Skeletal muscle cell (primary cell): Measurements from ENCODE around the gene GTF2F2.
"Not testable (repeated sequence)": the region's sequence is repeated elsewhere in the genome, so short reads cannot be mapped to it uniquely, and the experiment has no call there.

Experiments
- DNase-seq: peaks from one replicate; pipeline ENCODE4 v3.0.0-alpha.2; 2010; ENCODE audit warnings: low read depth
- H3K4me3 ChIP-seq: 2 replicates; pipeline ENCODE4 v1.5.1; 2011; ENCODE audit warnings: low read depth, mild to moderate bottlenecking, control low read depth, low read length, moderate library complexity

Gene GTF2F2

DNA sequence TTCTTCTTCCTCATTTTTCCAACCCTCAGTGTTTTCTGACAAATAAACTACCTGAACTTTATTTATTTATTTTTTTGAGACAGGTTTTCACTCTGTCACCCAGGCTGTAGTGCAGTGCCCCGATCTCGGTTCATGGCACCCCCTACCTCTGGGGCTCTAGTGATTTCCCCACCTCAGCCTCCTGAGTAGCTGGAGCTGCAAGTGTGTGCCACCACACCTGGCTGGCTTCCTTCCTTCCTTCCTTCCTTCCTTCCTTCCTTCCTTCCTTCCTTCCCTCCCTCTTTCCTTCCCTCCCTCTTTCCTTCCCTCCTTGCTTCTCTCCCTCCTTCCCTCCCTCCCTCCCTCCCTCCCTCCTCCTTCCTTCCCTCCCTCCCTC is 48.2 kb downstream of the GTF2F2 start:
- DNase-seq: no peak

DNA sequence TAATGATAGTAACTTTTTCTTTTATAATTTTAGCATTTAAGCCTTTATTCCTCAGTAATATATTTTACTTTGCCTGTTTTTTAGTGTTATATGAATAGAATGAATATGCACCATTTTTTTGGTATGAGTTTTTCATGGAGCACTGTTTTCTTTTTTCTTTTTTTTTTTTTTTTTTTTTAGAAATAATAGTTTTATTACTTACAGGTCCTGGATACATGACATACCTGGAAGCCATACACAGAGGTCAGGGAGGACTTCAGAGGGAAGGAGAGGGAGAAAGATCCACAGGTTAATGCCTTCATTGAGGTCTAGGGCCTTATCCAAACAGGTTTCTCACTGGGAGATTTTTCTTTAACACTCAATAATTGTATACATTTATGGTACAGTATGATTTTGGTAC is 54.2 kb downstream of the GTF2F2 start:
- no peak for DNase-seq
- H3K4me3 ChIP-seq: no peak overlapping the region

More for the DNA sequence above, 48.2 kb downstream of the GTF2F2 start:
- no peak overlapping the region for H3K4me3 ChIP-seq

DNA sequence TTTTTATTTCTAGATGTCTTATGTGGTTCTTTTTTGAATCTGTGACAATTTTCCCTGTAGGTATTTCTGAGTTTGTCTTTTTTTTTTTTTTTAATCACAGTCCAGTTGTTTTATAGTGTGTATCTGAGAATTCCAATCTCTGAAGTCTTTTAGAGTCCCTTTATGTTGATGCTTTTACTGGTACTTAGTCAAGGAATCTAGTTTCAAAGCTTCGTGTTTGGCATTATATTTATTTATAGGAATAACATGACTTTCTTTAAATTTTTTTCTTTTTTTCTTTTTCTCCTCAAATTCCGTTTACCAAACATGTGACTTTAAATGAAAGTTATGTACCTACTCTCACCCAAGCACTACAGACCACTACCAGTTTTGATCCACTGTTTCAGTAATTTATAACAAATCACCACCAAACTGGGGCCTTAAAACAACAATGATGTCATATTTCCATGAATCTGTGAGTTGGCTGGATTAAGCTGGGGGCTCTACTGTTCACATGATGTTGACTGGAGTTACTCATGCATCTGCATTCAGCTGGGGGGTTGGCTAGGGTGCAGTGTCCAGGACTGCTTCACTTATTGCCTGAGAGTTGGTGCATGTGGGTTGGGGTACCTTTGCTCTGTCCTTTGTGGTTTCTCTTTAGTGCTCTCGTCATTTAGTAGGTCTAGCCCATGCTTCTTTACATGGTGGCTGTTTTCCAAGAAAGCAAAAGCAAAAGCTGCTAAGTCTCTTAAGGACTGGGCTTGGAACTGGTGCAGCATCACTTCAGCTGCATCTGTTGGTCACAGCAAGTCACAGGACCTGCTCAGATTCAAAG is 58.2 kb downstream of the GTF2F2 start:
- H3K4me3 ChIP-seq: peak overlapping the region; percentile 6
- peak; percentile 86 for DNase-seq

DNA sequence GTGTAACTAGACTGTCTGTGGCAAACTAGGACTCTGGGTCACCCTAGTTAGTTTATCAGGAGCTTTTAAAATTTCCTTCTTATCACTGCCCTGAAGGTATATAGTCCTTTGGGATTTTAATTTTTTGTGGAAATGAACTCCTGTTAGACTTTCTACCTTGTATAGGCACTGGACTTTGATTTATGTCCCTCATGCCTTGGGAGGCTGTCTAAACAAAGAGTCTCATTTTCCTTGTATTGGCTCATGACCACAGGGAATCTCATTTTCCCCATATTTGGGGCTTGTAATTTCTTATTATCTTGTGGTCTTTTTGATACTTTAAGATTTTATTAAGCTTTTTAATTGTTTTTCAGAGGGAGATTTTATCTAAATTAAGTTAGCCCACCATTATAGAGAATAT is 59.1 kb downstream of the GTF2F2 start:
- DNase-seq: no peak

DNA sequence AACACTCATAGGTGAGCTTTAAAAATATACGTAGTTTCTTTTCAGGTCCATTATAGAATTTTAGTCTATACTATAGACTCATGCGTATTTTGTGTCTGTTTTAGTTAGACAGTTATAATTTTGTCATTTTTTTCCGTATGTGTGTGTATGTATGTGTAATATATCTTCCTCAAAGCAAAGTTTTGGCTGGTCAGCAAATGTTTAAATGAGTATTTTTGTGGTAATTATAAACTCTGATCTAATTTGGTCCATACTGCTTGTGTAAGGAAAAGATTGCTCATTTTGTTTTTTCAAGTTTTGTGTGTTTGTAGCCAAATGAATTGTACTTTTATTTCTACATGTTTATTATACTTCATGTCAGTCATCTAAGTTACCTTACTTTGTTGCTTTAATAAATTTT is 60.0 kb downstream of the GTF2F2 start:
- no peak for DNase-seq
- no peak overlapping the region for H3K4me3 ChIP-seq

More for the DNA sequence above, 59.1 kb downstream of the GTF2F2 start:
- H3K4me3 ChIP-seq: no peak overlapping the region

DNA sequence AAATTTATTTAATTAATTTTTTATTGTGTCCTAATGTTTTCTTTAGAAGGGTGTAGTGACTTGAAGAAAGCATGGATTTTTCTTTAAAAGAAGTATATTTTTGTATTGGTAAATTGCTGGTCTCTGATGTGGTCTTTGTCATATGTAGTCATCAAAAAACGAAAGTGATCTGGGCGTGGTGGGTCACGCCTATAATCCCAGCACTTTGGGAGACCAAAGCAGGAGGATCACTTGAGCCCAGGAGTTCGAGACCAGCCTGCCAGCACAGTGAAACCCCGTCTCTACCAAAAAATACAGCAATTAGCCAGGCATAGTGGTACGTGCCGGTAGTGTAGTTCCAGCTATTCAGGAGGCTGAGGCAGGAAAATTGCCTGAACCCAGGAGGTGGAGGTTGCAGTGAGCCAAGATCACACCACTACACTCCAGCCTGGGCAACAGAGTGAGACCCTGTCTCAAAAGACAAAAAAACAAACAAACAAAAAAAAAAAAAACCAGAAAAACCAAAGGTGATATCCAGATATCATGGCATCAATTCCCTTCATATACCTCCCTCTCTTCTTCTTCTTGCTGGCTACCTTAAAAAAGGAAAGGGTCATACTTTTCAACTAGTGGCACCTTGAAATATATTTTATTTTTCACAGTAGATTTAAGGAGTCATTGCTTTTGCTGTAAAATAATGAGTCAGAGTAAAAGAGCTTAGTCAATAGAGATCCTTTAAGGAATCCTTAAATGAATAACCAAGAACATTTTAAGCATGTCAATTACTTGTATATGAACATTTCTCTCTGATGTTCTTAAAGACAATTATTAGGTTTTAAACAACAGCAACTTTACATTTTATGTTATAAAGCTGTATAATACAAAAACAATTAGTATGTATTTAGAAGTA is 60.6 kb downstream of the GTF2F2 start:
- no peak for DNase-seq
- H3K4me3 ChIP-seq: no peak overlapping the region

DNA sequence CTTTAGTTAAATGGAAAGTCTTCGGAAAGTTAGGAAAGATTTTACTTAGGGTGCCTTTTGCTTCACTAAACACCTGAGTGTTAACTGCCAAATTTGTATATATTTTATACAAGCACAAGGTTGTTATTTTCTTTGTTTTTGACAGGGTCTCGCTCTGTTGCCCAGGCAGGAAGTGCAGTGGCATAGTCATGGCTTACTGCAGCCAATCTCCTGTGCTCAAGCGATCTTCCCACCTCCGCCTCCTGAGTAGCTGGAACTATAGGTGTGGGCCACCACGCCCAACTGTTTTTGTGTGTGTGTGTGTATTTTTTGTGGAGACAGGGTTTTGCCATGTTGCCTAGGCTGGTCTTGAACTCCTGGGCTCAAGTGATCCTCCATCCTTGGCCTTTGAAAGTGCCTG is 64.4 kb downstream of the GTF2F2 start:
- DNase-seq: no peak
- no peak overlapping the region for H3K4me3 ChIP-seq

DNA sequence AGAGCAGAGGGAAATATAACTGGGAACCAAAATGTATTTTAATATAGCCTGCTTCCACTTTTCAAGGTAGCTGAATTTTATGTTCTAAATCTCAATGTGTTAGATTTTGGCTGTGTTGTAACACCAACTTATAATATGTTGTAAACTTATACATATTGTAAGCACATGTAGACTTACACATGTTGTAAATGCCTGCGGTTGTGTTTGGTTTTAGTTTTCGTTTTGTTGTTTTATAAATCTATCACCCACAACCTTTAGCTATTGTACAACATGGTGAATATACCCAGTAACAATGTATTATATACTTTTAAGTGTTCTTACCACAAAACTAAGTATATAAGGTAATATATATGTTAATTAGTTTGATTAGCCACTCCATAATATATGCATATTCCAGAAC is 65.0 kb downstream of the GTF2F2 start:
- DNase-seq: no peak
- H3K4me3 ChIP-seq: no peak overlapping the region

DNA sequence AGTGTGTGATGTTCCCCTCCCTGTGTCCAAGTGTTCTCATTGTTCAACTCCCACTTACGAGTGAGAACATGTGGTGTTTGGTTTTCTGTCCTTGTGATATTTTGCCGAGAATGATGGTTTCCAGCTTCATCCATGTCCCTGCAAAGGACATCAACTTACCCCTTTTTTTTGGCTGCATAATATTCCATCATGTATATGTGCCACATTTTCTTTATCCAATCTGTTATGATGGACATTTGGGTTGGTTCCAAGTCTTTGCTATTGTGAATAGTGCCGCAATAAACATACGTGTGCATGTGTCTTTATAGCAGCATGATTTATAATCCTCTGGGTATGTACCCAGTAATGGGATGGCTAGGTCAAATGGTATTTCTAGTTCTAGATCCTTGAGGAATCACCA is 68.8 kb downstream of the GTF2F2 start:
- H3K4me3 ChIP-seq, DNase-seq: not testable (repeated sequence)

DNA sequence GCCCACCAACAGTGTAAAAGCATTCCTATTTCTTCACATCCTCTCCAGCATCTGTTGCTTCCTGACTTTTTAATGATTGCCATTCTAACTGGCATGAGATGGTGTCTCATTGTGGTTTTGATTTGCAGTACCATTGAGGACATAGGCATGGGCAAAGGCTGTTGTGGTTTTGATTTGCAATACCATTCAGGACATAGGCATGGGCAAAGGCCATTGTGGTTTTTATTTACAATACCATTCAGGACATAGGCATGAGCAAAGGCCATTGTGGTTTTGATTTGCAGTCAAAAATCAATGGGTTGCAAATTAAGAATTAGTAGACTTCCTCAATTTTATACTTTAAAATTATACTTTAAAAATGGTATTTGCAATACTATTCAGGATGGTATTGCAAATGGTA is 69.2 kb downstream of the GTF2F2 start:
- DNase-seq, H3K4me3 ChIP-seq: not testable (repeated sequence)

DNA sequence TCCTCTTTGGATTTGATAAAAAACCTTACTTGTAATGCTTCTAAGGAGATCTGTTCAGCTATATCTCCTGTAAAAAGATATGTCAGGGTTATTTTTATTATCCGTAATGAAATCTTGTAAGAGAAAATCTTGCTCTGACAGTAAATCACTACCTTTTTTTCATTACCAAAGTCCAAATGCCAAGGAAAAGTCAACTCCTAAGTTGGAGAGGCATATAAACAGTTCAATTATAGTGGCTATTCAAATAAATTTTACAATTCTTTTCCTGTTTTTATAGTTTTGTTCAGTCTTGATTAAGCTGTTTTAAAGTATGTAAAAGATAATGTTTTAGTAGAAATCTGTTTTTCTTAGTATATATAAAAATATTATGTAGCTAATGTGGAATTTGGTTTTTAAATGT is 71.6 kb downstream of the GTF2F2 start:
- DNase-seq: no peak
- H3K4me3 ChIP-seq: no peak overlapping the region

DNA sequence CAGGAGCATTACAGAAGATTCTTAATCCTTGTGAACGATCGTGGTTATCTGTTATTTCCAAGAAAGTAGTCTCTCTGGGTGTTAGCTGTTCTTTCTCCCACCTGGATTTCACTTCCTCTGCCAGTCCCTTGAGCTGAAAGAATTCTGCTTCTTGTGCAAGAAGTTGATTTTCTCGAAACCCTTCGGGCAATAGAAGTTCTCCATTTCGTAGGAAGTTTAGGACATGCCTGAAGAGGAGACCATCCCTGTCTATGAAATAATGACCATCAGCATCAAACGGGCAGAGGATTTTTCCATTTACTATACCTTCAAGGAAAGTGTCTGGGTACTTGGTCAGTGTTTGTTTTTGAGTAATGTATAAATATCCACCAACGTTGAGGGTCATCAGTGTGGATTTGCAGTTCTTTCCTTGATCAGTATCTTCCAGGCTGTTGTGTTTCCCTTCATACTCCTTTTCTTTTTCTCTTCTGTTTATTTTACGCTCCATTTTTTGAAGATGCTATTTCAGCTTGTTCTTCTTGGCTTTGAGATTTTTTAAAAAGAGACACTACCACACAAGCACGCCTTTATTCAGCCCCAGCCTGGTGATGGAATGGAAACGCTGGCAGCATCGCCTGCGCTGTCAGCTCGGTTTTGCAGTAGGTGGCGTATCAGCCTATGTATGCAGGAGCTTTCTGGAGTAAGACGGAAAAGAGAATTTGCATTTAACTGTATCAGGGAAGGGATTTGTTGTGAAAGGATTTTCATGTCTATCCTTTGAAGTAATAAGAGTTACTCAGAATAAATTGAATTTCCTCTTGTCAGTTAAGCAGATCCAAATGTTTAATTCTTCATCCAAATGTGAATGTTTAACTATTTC is 74.0 kb downstream of the GTF2F2 start:
- H3K4me3 ChIP-seq: no peak overlapping the region
- DNase-seq: no peak

DNA sequence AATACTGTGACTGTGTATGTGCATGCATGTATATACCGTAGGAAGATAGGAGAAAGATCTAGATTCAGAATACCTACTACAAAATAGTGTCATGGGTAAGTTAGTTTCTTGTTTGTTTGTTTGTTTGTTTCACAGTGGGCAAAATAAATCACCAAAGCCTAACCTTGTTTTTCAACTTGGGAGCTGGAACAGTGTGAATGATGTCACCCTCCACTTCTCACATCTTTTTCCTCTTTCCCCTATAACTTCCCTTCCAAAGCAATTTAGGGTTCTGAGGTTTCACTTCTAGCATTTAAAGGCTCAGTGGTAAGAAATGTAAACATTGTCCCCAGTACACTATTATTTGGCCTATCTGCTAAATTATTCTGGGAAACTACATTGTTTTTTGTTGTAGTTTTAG is 75.1 kb downstream of the GTF2F2 start:
- no peak overlapping the region for H3K4me3 ChIP-seq
- DNase-seq: no peak

DNA sequence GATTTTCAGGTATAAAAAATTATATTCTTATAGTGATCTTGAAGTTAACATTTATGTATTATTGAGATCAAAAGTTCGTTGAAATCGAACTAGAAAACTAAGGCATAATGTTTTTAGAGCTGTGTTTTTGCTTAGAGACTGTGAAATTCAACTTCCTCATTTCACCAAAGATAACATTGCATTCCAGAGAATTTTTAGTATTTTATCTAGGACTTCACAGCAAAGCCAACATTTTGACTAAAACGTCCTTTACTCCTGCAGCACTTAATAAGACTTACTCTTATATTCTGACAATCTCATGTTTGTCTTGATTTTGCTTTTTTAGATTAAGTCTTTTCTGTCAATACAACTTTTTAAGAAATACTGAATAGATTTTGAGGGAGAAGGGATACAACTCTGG is 75.8 kb downstream of the GTF2F2 start:
- no peak overlapping the region for H3K4me3 ChIP-seq
- DNase-seq: no peak

DNA sequence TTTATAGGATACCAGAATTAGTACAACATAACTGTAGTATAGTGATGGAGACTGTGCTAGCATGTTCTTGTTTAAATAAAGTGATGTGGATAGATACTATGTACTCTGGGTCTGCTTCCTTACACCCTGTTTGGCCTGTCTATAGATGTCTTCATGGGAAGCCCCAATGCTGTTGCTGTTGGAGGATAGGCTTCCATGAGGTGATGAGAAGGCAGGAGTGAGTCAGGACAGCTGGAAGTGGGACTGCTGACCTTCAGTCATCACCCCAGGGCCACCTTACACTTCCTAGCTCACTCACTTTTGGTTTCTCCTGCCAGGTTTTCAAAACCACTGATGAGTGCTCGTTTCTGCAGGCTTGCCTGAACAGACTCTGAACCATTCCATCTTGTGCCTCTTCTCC is 76.3 kb downstream of the GTF2F2 start:
- DNase-seq: no peak
- no peak overlapping the region for H3K4me3 ChIP-seq

DNA sequence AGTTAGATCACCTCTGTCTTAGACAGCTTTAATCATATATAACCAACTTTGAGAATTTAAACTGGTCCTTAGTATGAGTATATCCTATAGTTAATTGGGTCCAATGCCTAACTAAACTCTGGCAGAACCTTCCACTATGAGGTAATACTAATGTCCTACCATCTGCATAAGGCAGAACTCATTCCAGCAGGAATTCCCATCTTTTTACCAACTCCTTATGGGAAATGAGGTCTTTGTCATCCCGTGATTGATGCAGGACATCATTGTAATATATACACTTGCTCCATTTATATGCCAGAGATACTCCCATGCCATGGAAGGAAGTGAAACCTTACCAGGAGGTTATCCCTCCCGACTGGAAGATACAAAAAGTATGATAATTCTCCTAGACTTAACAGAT is 77.7 kb downstream of the GTF2F2 start:
- H3K4me3 ChIP-seq: no peak overlapping the region
- no peak for DNase-seq

DNA sequence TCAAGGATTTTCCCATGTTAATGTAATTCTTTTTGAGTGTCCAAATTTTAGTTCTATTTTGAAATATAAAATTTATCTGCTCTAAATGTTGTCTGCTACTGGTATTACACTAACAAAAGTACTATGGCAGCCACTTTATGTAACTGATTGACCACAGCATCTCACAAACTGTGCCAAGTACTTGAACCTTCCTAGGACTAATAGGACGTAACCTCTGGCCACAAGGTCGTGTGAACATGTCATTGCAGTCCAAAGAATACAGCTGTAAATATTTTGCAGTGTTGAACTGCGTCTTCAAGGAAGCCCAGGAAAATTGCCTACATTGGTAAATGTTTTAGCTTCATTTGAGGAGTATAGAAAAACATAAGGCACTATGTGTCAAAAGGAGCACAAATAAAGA is 78.6 kb downstream of the GTF2F2 start:
- DNase-seq: no peak
- no peak overlapping the region for H3K4me3 ChIP-seq

DNA sequence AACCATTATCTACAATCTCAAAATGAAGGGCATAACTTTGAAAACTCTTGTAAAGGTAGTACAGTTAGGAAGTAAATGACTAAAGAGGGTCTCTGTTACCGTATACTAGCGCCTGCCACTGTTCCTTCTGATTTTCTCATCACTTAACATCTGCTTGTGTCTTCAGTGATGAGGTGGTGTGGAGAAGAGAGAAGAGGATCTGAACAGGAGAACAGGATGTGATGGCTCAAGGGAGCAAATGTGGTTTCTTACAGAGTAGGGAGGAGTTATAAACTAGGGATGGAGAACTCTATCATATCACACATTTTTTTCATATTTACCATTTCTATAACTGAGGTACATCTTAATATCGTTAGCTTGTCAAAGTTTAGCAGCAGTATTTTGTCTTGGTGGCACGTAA is 79.4 kb downstream of the GTF2F2 start:
- DNase-seq: no peak
- no peak overlapping the region for H3K4me3 ChIP-seq

DNA sequence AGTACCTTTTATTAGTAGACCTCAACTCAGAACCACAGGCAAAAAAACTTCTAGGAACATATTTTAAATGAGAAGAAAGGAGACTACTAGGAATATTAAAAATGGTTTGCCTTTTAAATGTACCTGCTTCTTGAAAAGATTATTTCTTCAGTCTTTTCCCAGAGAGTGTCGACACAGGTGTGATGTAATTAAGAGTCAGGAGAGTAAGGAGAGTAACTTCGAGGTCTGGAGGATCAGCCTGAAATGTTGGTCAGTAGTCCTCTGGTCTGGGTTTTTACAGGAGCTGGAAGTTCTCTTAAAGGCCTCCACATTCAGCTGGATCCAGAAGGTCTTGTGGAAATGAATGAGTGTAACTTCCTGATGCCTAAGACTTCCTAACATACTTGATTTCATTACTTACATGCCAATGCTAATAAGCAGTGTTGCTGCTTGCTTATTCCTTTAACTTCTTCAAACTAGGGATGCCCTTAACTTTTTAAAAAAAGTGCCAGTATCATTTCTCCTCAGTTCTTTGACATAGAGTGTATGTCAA is 80.5 kb downstream of the GTF2F2 start, which contains the start of gene KCTD4:
KCTD4 (minus strand) TSS at position 345 of the 532 bp plus-strand sequence. CDS start 6,478 bp downstream, outside the sequence.
- H3K4me3 ChIP-seq: no peak within 1 kb of the TSS
- no peak for DNase-seq
